Non-pigmented ciliary epithelial cell (primary cell): ENCODE measurements around the gene DNASE1L2.

Experiments used
- DNase-seq: peaks from one replicate; pipeline ENCODE4 v3.0.0-alpha.2; 2010; ENCODE audit warnings: low read depth

DNASE1L2 gene

GRCh38 chr16:2270588-2271470, 34.6 kb downstream of the DNASE1L2 start:
- no peak for DNase-seq

DNA sequence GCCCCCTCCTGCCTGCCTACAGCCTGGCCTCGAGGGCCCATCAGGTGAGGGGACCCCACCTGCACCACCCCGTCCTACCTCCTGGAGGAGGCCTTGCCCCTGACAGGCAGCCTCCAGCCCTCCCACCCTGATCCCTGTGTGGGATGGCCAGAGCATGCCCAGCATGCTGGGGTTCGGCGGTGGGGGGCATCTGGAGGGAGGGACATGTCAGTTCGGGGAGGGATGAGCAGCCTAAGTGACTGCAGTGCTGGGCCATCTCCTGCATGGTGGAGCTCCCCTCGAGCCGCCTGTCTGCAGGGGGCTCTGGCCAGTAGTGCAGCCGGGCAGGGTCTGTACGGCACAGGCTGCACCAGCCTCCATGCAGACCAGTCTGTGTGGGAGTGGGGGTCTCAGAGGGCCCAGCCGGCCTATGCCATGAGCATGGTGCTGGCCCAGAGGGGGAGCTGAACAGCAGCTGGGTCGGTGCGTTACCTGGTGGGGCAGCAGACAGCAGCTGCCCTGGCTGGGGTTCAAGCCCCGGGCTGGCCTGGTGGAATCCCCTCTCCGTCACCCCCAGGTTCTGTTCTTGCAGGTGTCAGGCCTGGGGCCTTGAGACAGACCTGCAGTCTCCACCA, 35.7 kb downstream of the DNASE1L2 start:
- no peak for DNase-seq

GRCh38 chr16:2273484-2273883, 37.2 kb downstream of the DNASE1L2 start:
- DNase-seq, result no peak

DNA sequence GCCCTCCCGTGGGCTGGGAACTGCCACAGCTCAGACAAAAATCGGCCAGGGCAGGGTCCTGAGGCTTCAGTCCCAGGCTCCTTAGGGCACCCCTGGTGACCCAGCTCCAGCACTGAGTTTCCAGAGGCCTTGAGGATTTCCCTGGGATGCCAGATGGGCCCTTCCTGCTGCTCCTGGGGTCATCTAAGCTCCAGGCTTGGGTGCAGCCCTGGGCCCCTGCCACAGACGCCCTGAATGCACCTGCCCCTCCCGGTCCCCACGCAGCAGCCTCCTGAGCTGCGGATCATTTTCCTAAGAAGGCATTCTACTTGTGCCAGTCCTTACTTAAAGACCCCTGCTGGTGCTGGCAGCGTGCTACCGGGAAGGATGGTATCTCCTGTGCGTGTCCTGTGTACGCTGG, 37.7 kb downstream of the DNASE1L2 start:
- DNase-seq, result no peak

GRCh38 chr16:2275476-2276367, 39.5 kb downstream of the DNASE1L2 start:
- DNase-seq, result no peak

DNA sequence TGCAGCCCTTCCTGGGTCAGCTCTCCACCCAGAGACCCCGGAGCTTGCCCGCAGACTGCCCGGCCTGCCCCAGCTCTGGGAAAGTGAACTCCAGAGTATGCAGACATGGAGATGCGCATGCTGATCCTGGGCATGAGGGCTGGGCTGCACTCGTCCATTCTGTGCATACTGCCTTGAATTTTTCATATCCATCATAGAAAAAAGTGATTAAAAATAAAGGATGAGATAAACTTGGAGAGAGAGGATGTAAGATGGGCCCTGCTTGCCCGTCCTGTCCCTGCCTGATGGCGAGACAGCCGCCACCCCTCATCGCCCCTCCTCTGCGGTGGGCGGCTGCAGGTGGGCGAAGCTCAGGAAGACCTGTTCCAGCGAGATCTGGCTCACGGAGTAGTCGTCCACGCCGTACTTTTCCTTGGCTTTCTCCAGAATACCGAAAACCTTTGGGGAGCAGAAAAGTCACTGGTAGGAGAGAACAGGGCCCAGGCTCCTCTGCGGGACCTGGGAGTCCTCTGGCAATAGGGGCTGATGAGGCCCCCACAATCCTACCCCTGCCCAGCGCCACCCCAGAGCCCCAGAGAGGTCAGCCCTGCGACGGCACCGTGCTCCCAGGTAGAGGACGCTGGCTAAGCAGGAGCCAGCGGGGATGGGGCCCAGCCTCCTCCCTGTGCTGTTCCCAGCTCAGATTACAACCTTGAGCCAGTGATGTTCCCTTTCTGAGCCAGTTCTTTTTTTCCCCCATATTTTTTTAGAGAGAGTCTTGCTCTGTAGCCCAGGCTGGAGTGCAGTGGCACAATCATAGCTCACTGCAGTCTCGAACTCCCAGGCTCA, 40.3 kb downstream of the DNASE1L2 start:
- no peak for DNase-seq

- no peak for DNase-seq
These were observed 41.4 kb downstream of the DNASE1L2 start for GRCh38 chr16:2277466-2278271.

- no peak for DNase-seq
These were observed 42.0 kb downstream of the DNASE1L2 start for GRCh38 chr16:2278272-2278608.

GRCh38 chr16:2278956-2279800, 42.9 kb downstream of the DNASE1L2 start:
- no peak for DNase-seq

- DNase-seq, result no peak
These were observed 44.2 kb downstream of the DNASE1L2 start for GRCh38 chr16:2280461-2280860.

- no peak for DNase-seq
These were observed 44.8 kb downstream of the DNASE1L2 start for GRCh38 chr16:2280981-2281542.

DNA sequence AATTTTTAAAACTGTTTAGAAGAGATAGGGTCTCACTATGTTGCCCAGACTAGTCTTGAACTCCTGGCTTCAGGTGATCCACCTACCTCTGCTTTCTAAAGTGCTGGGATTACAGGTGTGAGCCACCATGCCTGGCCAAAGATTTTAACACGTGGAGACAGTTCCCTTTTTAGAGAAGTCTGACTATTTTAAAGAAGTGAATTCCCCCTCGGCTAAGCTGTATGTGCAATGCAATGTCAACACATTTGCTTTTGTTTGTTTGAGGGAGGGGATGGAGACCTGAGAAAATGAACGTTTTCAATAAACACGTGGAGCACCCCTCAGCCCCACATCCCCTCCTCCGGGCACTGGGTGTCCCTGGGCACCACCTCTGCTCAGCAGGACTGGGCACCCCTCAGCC, 46.0 kb downstream of the DNASE1L2 start:
- no peak for DNase-seq

- DNase-seq, result no peak
These were observed 46.8 kb downstream of the DNASE1L2 start for GRCh38 chr16:2282866-2283555.

GRCh38 chr16:2284001-2284770, 47.9 kb downstream of the DNASE1L2 start:
- DNase-seq, result no peak

- DNase-seq, result no peak
These were observed 48.7 kb downstream of the DNASE1L2 start for GRCh38 chr16:2284797-2285576.

DNA sequence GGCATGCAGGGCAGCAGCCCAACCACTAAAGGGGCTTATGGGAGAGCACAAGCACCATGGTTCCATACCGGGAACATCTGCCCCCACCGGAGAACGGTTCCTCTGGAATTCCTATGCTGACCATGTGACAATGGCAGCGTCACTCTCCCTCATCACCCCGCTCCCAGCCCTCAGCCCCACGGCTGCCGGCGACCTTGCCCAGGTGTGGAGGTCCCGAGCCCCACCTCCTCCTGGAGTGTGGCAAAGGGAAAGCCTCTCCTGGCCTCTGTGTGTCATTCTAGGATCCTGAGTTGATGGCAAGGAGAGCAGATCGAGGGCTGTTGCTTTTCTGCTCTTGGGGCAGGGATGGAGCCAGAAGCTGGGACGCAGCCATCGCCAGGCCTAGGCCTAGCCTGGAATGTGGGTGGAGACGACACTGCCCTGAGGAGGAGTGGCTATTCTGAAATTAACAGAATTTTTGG, 49.5 kb downstream of the DNASE1L2 start:
- no peak for DNase-seq

GRCh38 chr16:2286550-2286949, 50.3 kb downstream of the DNASE1L2 start:
- no peak for DNase-seq
